HG03520 (cell line): ENCODE data around the gene PNP.

Experiments used
- ATAC-seq: cut with Tn5 transposase; IDR thresholded peaks from one replicate; pipeline ENCODE4 v1.9.1; 2021; ENCODE audit warnings: mild to moderate bottlenecking, moderate library complexity; ENCODE audit not compliant: unreplicated experiment

PNP gene

GRCh38 chr14:20454516-20455354, 14.5 kb upstream of the PNP start, which contains the start of the genes APEX1 and OSGEP:
APEX1 (plus strand) TSS chr14:20455226; CDS start chr14:20455646, 420 bp downstream.
OSGEP (minus strand) TSS chr14:20454812; CDS start chr14:20454683, 129 bp downstream.
- peak; percentile 86 for ATAC-seq

- ATAC-seq = peak; percentile 40
Observed at GRCh38 chr14:20455355-20456300, 13.6 kb upstream of the PNP start.

DNA sequence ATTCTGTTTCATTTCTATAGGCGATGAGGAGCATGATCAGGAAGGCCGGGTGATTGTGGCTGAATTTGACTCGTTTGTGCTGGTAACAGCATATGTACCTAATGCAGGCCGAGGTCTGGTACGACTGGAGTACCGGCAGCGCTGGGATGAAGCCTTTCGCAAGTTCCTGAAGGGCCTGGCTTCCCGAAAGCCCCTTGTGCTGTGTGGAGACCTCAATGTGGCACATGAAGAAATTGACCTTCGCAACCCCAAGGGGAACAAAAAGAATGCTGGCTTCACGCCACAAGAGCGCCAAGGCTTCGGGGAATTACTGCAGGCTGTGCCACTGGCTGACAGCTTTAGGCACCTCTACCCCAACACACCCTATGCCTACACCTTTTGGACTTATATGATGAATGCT, 12.2 kb upstream of the PNP start:
- no peak for ATAC-seq

DNA sequence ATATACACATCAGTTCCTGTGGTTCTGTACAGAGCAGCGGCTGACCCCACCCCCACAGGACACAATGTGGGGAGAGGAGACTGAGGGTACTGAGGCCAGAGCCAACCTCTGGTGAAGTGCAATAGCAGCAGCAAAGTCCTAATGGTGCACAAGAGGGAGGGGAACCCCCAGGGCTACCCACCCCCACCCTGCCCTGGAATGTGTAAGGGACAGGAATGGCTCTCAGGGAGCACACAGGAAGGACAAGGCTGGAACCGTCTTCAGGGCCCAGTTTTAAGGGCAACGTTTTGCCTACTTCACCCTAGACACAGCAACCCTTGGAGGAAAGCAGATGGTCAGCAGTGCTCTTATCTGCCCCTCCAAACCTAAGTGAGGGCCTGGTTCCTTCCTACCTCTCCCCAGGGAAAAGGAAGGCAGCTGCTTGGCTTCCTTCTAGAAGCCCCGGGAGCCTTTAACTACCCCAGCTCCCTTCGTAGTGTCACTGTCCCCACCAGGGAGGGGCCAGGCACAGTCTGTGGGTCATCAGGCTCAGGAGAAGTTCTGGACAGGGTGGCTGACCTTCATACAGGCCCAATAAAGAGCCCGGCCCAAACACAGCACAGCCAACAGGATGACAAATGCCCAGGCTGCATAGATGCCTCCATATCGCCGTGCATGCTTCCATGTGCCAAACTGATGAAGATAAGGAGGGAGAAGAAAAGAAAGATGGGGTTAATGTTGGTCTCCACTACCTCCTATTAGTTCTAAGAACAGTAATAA, 11.0 kb upstream of the PNP start:
- ATAC-seq = no peak

GRCh38 chr14:20460458-20461224, 8.6 kb upstream of the PNP start:
- no peak for ATAC-seq

DNA sequence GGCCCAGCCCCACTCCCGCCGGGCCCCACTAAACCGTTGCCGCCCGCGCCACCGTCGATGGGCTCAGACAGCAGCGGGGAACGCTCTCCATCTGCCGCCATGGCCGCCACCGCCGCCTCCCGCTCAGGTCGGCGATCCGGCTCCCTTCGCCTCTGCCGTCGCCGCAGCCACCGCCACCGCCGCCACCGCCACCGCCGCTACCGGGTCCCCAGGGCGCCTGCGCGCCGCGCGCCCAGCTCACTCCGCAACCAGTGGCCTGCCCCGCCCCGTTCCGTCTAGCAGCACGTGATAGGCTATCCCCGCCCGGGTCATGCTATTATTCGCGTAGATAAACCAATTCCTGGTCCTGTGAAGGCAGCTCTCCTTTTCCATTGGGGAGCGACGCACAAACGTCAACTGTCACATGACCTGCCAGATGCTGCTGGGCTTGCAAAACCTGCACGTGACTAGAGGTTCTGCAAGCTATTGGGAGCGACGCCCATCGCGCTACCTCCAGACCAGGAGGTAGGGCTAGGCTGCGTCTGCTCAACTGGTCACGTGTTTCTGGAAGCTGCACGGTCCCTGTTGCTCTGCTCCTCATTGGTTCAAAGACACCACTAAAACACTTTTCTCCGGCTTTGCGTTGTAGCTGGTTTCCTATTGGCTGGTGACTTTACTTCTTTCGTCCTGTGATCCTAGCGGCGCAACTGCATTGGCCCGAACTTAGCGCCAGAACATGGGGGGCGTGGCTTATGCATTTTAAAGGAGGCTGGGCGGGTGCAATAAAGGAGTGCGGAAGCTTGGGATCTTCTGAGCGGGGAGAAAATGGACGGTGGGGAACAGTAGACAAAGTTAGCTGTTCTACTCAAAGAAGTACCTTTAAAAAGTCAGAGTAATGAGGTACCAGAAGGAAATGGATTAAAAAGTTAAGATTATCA, 7.7 kb upstream of the PNP start, which contains the start of gene PIP4P1:
Gene PIP4P1, minus strand, starts transcription at position 210 of the 917 bp plus-strand sequence. Its CDS starts 109 bp downstream, at position 101.
- peak; percentile 91 for ATAC-seq

- no peak for ATAC-seq
Observed at GRCh38 chr14:20468764-20469241, 403 bp upstream of the PNP start.

GRCh38 chr14:20469890-20470602, 840 bp downstream of the PNP start:
- ATAC-seq = peak; percentile 23

DNA sequence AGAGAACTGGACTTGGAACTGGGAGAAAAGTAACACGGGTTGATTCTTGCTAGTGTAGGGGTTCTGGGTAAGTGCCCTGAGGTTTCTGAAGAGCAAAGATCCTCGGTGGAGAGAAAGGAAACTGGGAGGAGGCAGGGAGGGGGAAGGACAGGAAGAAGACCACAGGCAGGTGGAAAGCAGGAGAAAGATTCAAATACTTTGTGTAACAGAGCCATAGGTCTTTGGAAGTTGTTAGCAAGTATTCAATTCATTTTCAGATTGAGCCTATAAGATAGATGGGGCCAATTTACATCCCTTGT, 1.3 kb downstream of the PNP start:
- ATAC-seq = no peak

- no peak for ATAC-seq
Observed at GRCh38 chr14:20472536-20473169, 3.4 kb downstream of the PNP start.

DNA sequence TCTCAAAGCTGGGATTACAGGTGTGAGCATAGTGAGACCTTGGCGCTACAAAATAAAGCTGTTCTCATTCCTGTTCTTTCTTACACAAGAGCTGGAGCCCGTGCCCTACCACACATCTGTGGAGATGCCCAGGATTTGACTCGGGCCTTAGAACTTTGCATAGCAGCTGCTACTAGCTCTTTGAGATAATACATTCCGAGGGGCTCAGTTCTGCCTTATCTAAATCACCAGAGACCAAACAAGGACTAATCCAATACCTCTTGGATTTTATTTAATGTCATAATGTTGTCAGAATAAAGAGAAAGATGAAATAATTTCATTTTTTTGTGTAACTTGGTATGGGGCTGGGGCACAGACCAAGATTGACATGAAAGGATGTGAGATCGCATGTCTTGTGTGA, 7.6 kb downstream of the PNP start:
- no peak for ATAC-seq

- ATAC-seq = no peak
Observed at GRCh38 chr14:20477211-20477876, 8.1 kb downstream of the PNP start.

DNA sequence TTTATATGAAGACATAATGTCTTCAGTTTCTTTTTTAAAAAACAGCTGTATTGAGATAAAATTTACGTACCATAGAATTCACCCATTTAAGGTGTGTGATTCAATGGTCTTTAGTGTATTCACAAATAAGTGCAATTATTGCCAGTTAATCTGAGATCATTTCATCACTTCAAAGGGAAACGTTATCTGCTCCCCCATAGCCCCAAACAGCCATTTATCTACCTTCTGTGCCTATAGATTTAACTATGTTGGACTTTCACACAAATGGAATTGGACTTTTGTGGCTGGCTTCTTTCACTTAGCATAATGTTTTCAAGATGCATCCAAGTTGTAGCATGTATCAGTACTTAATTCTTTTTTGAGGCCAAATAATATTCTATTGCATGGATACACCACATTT, 9.7 kb downstream of the PNP start:
- no peak for ATAC-seq

- no peak for ATAC-seq
Observed at GRCh38 chr14:20482382-20482781, 13.2 kb downstream of the PNP start.

- ATAC-seq = no peak
Observed at GRCh38 chr14:20485900-20486299, 16.7 kb downstream of the PNP start.

- no peak for ATAC-seq
Observed at GRCh38 chr14:20486684-20487395, 17.6 kb downstream of the PNP start.

- no peak for ATAC-seq
Observed at GRCh38 chr14:20487396-20487725, 18.2 kb downstream of the PNP start.
